GM12878 (cell line): ENCODE data around the gene KLHL18. TPM values are rescaled to one million over a fixed set of nuclear protein-coding genes. Genes with fewer than 3 reads are reported as not detected.

ENCODE experiments used
- EED ChIP-seq: sonication (generic); IDR thresholded peaks from 2 replicates; pipeline ENCODE4 v1.6.1; 2016; ENCODE audit warnings: antibody characterized with exemption, low read depth
- FOS ChIP-seq: IDR thresholded peaks from 3 replicates; pipeline ENCODE4 v1.6.1; 2011; ENCODE audit warnings: borderline replicate concordance; ENCODE audit not compliant: insufficient read length; ENCODE audit errors: extremely low read depth
- HDGF ChIP-seq: fragments of 450-650 bp; IDR thresholded peaks from 2 replicates; pipeline ENCODE4 v1.6.1; 2016; ENCODE audit warnings: antibody characterized with exemption
- IRF4 ChIP-seq: IDR thresholded peaks from 2 replicates; pipeline ENCODE4 v1.6.1; 2011; ENCODE audit warnings: low read depth, low read length
- LARP7 ChIP-seq: fragments of 450-650 bp; IDR thresholded peaks from 2 replicates; pipeline ENCODE4 v1.6.1; 2017; ENCODE audit warnings: mild to moderate bottlenecking
- NR2F1 ChIP-seq: fragments of 450-650 bp; conservative IDR thresholded peaks from 2 replicates; pipeline ENCODE4 v1.6.1; 2017; ENCODE audit warnings: mild to moderate bottlenecking
- PAX8 ChIP-seq: fragments of 450-650 bp; IDR thresholded peaks from 2 replicates; pipeline ENCODE4 v1.6.1; 2017; ENCODE audit warnings: mild to moderate bottlenecking, moderate library complexity
- POU2F2 ChIP-seq: IDR thresholded peaks from 3 replicates; pipeline ENCODE4 v1.6.1; 2011; ENCODE audit warnings: low read depth, mild to moderate bottlenecking, low read length, borderline replicate concordance
- ZBED1 ChIP-seq: IDR thresholded peaks from 2 replicates; pipeline ENCODE4 v1.6.1; 2016; ENCODE audit warnings: borderline replicate concordance
- ZNF384 ChIP-seq: IDR thresholded peaks from 2 replicates; pipeline ENCODE4 v1.6.1; 2012; ENCODE audit warnings: low read depth, mild to moderate bottlenecking, low read length, improper control_type of control experiment, borderline replicate concordance
- polyA plus RNA-seq, 11 experiments: library from polyadenylated mRNA; depleted of rRNA in 4 of 11; unstranded in 6 of 11; stranded (reverse) in 5 of 11; fragments of >200 nt; fragmentation: Nextera tagmentation in 4 of 11; fragmentation: Illumina TruSeq in 1 of 11; extraction: Ambion mirVana in 4 of 11; extraction: Trizol in 1 of 11; gene quantifications; 1 replicate in 1 of 11; 2 replicates in 10 of 11; pipeline versions ENCODE4 v1.2.1 to v1.2.3, GENCODE V29; 2011 to 2016; ENCODE audit warnings: inconsistent platforms in 2 of 11, missing spikeins in 2 of 11, low read depth in 1 of 11
- total RNA-seq, 4 experiments: library from RNA; depleted of rRNA in 3 of 4; stranded (reverse); fragments of >200 nt in 3 of 4; fragmentation: Illumina TruSeq in 1 of 4; extraction: Trizol in 1 of 4; gene quantifications; 2 replicates each; pipeline versions ENCODE4 v1.2.1 to v1.2.3, GENCODE V29; 2013 to 2021
- TF ChIP-seq, protein P1 (sequence below): IDR thresholded peaks from 2 replicates; pipeline ENCODE4 v1.6.1; 2012; ENCODE audit warnings: improper control_type of control experiment, low read depth, low read length; ENCODE audit not compliant: insufficient replicate concordance
- TF ChIP-seq, protein P2 (sequence below): IDR thresholded peaks from 2 replicates; pipeline ENCODE4 v1.6.1; 2012; ENCODE audit warnings: low read depth, low read length, improper control_type of control experiment
- TF ChIP-seq, protein P3 (sequence below): IDR thresholded peaks from 2 replicates; pipeline ENCODE4 v1.6.1; 2012; ENCODE audit warnings: low read depth, low read length, improper control_type of control experiment

The KLHL18 gene
- total and polyA plus RNA-seq, 10 of the 15 experiments (the other 5 are each of a cell fraction or from before 2014, with no cell fraction given), result 24.0 to 69.8 (median 51.7) TPM

DNA sequence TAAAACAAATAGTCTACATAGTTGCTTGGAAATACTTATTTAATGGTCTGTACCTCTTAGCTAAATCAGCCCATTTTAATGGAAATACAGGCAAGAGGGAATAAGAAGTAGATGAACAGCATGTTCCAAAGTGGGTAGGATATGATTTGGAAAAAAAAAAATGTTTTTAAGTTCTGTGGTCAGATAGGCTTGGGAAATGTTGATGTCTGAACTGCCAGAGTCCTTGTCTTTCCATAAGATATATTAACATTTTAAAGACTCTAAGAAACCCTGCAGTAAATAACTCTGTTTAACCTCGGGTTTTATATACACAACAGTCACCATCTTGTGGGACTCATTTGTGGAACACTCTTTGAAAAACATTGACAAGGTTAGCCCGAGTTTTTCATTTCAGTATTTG is 58.1 kb downstream of the KLHL18 start (continued):
- TF ChIP-seq, protein P1, sequence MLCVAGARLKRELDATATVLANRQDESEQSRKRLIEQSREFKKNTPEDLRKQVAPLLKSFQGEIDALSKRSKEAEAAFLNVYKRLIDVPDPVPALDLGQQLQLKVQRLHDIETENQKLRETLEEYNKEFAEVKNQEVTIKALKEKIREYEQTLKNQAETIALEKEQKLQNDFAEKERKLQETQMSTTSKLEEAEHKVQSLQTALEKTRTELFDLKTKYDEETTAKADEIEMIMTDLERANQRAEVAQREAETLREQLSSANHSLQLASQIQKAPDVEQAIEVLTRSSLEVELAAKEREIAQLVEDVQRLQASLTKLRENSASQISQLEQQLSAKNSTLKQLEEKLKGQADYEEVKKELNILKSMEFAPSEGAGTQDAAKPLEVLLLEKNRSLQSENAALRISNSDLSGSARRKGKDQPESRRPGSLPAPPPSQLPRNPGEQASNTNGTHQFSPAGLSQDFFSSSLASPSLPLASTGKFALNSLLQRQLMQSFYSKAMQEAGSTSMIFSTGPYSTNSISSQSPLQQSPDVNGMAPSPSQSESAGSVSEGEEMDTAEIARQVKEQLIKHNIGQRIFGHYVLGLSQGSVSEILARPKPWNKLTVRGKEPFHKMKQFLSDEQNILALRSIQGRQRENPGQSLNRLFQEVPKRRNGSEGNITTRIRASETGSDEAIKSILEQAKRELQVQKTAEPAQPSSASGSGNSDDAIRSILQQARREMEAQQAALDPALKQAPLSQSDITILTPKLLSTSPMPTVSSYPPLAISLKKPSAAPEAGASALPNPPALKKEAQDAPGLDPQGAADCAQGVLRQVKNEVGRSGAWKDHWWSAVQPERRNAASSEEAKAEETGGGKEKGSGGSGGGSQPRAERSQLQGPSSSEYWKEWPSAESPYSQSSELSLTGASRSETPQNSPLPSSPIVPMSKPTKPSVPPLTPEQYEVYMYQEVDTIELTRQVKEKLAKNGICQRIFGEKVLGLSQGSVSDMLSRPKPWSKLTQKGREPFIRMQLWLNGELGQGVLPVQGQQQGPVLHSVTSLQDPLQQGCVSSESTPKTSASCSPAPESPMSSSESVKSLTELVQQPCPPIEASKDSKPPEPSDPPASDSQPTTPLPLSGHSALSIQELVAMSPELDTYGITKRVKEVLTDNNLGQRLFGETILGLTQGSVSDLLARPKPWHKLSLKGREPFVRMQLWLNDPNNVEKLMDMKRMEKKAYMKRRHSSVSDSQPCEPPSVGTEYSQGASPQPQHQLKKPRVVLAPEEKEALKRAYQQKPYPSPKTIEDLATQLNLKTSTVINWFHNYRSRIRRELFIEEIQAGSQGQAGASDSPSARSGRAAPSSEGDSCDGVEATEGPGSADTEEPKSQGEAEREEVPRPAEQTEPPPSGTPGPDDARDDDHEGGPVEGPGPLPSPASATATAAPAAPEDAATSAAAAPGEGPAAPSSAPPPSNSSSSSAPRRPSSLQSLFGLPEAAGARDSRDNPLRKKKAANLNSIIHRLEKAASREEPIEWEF, result no peak
- TF ChIP-seq LARP7 (no peak), ZBED1 (no peak), FOS (no peak), EED (no peak), PAX8 (no peak), POU2F2 (no peak), NR2F1 (no peak), HDGF (no peak), IRF4 (no peak), ZNF384 (no peak)
- TF ChIP-seq, protein P2, sequence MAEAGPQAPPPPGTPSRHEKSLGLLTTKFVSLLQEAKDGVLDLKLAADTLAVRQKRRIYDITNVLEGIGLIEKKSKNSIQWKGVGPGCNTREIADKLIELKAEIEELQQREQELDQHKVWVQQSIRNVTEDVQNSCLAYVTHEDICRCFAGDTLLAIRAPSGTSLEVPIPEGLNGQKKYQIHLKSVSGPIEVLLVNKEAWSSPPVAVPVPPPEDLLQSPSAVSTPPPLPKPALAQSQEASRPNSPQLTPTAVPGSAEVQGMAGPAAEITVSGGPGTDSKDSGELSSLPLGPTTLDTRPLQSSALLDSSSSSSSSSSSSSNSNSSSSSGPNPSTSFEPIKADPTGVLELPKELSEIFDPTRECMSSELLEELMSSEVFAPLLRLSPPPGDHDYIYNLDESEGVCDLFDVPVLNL, result no peak
- TF ChIP-seq, protein P3, sequence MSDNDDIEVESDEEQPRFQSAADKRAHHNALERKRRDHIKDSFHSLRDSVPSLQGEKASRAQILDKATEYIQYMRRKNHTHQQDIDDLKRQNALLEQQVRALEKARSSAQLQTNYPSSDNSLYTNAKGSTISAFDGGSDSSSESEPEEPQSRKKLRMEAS, result no peak
